Fibroblast of lung (primary cell): ENCODE data around the gene SURF6.

ENCODE experiments used
- CTCF ChIP-seq, 2 donors: IDR thresholded peaks in 1 of 2; conservative IDR thresholded peaks in 1 of 2; 1 replicate in 1 of 2; 2 replicates in 1 of 2; pipeline ENCODE4 v1.5.1; 2011 to 2012; ENCODE audit warnings: low read length in 2 of 2, control low read depth in 1 of 2, inconsistent platforms in 1 of 2, low read depth in 1 of 2, mild to moderate bottlenecking in 1 of 2
- EZH2 ChIP-seq: IDR thresholded peaks from 2 replicates; pipeline ENCODE4 v1.5.1; 2012; ENCODE audit warnings: low read length, control low read depth, mild to moderate bottlenecking; ENCODE audit errors: missing control alignments

GRCh38 chr9:133378408-133378962, 42.5 kb upstream of the SURF6 start:
- TF ChIP-seq CTCF (conservative IDR thresholded peaks at IDR 0.05 in 1 of 2, IDR thresholded peaks at IDR 0.05 in 1 of 2; ENCODE audit: low read depth in 1 of 2, low read length in 2 of 2): no peak
- no peak for TF ChIP-seq EZH2
